Measurements from ENCODE around the gene RIMBP3C.

DNA sequence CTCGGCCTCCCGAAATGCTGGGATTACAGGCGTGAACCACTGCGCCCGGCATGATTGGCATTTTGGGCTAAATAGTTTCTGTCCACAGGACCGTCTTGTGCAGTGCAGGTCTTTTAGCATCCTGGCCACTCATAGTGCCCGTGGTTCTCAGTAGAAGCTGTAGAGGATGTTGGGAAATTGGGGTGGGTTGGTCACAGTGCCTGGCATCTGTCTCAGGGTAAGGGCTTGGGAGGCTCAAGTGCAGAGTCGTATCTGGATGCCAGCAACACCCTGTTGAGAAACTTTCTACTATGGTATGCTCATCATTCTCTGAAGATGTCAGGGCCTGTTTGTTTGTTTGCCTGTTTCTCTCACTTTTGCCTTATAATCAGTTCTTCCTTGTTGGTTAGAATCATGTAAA is 38.1 kb upstream of the RIMBP3C start:
- TF ChIP-seq ZNF263 (CRISPR knock-in tag; IDR thresholded peaks at IDR 0.05; ENCODE audit: low read depth) (no peak), RORB (CRISPR knock-in tag; IDR thresholded peaks at IDR 0.05) (no peak), JUN (CRISPR knock-in tag; IDR thresholded peaks at IDR 0.05) (no peak), NFATC4 (CRISPR knock-in tag; IDR thresholded peaks at IDR 0.05) (no peak), ETV6 (CRISPR knock-in tag; IDR thresholded peaks at IDR 0.05) (no peak), TP53 (CRISPR knock-in tag; IDR thresholded peaks at IDR 0.05) (no peak), NFYB (CRISPR knock-in tag; conservative IDR thresholded peaks at IDR 0.05; ENCODE audit: low read depth) (no peak), ZNF423 (CRISPR knock-in tag; IDR thresholded peaks at IDR 0.05) (no peak), TCF7 (CRISPR knock-in tag; IDR thresholded peaks at IDR 0.05; ENCODE audit: low read depth) (no peak)
- TF ChIP-seq, protein P1, sequence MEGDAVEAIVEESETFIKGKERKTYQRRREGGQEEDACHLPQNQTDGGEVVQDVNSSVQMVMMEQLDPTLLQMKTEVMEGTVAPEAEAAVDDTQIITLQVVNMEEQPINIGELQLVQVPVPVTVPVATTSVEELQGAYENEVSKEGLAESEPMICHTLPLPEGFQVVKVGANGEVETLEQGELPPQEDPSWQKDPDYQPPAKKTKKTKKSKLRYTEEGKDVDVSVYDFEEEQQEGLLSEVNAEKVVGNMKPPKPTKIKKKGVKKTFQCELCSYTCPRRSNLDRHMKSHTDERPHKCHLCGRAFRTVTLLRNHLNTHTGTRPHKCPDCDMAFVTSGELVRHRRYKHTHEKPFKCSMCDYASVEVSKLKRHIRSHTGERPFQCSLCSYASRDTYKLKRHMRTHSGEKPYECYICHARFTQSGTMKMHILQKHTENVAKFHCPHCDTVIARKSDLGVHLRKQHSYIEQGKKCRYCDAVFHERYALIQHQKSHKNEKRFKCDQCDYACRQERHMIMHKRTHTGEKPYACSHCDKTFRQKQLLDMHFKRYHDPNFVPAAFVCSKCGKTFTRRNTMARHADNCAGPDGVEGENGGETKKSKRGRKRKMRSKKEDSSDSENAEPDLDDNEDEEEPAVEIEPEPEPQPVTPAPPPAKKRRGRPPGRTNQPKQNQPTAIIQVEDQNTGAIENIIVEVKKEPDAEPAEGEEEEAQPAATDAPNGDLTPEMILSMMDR (IDR thresholded peaks at IDR 0.05), result no peak
- TF ChIP-seq, protein P2, sequence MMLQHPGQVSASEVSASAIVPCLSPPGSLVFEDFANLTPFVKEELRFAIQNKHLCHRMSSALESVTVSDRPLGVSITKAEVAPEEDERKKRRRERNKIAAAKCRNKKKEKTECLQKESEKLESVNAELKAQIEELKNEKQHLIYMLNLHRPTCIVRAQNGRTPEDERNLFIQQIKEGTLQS (CRISPR knock-in tag; conservative IDR thresholded peaks at IDR 0.05), result no peak
- TF ChIP-seq, protein P3, sequence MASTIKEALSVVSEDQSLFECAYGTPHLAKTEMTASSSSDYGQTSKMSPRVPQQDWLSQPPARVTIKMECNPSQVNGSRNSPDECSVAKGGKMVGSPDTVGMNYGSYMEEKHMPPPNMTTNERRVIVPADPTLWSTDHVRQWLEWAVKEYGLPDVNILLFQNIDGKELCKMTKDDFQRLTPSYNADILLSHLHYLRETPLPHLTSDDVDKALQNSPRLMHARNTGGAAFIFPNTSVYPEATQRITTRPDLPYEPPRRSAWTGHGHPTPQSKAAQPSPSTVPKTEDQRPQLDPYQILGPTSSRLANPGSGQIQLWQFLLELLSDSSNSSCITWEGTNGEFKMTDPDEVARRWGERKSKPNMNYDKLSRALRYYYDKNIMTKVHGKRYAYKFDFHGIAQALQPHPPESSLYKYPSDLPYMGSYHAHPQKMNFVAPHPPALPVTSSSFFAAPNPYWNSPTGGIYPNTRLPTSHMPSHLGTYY (CRISPR knock-in tag; IDR thresholded peaks at IDR 0.05), result no peak
- TF ChIP-seq, protein P4, sequence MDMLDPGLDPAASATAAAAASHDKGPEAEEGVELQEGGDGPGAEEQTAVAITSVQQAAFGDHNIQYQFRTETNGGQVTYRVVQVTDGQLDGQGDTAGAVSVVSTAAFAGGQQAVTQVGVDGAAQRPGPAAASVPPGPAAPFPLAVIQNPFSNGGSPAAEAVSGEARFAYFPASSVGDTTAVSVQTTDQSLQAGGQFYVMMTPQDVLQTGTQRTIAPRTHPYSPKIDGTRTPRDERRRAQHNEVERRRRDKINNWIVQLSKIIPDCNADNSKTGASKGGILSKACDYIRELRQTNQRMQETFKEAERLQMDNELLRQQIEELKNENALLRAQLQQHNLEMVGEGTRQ (CRISPR knock-in tag; IDR thresholded peaks at IDR 0.05), result no peak
- TF ChIP-seq, protein P5, sequence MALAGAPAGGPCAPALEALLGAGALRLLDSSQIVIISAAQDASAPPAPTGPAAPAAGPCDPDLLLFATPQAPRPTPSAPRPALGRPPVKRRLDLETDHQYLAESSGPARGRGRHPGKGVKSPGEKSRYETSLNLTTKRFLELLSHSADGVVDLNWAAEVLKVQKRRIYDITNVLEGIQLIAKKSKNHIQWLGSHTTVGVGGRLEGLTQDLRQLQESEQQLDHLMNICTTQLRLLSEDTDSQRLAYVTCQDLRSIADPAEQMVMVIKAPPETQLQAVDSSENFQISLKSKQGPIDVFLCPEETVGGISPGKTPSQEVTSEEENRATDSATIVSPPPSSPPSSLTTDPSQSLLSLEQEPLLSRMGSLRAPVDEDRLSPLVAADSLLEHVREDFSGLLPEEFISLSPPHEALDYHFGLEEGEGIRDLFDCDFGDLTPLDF (CRISPR knock-in tag; IDR thresholded peaks at IDR 0.05), result no peak
